HepG2 (cell line): Measurements from ENCODE around the gene HPGD. TPM values are rescaled to one million over a fixed set of nuclear protein-coding genes. Genes with fewer than 3 reads are reported as not detected.

Experiments
- ATAC-seq: fragments of 200-7000 bp; cut with Tn5 transposase; 3 replicates; pipeline ENCODE4 v1.9.1; 2020; ENCODE audit warnings: mild to moderate bottlenecking, moderate library complexity
- Bru-seq: library from RNA; stranded (reverse); fragments of 400-500 nt; gene quantifications from one replicate; lab custom pipeline; 2021; lab: Mats Ljungman, UMichigan
- BruChase-seq, 2 experiments: library from RNA; stranded (reverse); fragments of 400-500 nt; gene quantifications; one replicate each; lab custom pipeline; 2021; lab: Mats Ljungman, UMichigan
- BruUV-seq: library from RNA; stranded (reverse); fragments of 400-500 nt; replicated peaks from 2 replicates; lab custom pipeline; 2021; lab: Mats Ljungman, UMichigan
- CTCF ChIA-PET: fragments of 300-600 bp; formaldehyde crosslinking; extraction: SDS; loops from one replicate; lab custom pipeline; 2021; ENCODE audit warnings: low total read pairs, inconsistent platforms, low intra/inter-chr PET ratio; lab: Yijun Ruan, JAX
- POLR2A ChIA-PET: fragments of 350-600 bp; sonication (Branson Sonifier 250); formaldehyde crosslinking; loops from one replicate; lab custom pipeline; 2020; ENCODE audit warnings: antibody characterized with exemption, inconsistent platforms; lab: Yijun Ruan, JAX
- DNase-seq: peaks from one replicate; pipeline ENCODE4 v3.0.0-alpha.2; 2015; ENCODE audit warnings: low spot score
- FAIRE-seq: peaks from 3 replicates; lab custom pipeline; 2011; peaks lifted over from hg19 to GRCh38; lab: Jason Lieb, UNC
- H2AFZ ChIP-seq: one replicate; pipeline ENCODE4 v1.6.1; 2011; ENCODE audit warnings: low read length, inconsistent platforms
- H3K27ac ChIP-seq: fragments of 300-600 bp; 3 replicates; pipeline ENCODE4 v1.8.0; 2011; ENCODE audit warnings: mixed run types, mild to moderate bottlenecking, mixed read lengths, low read length, inconsistent platforms; ENCODE audit not compliant: insufficient read depth; ENCODE audit errors: extremely low read length
- H3K27me3 ChIP-seq, 2 experiments: fragments of 200-600 bp in 1 of 2; 2 replicates in 1 of 2; 3 replicates in 1 of 2; pipeline versions ENCODE4 v1.6.0 to v1.8.0; 2011; ENCODE audit warnings: low read length in 2 of 2, mild to moderate bottlenecking in 2 of 2, moderate library complexity in 2 of 2, inconsistent platforms in 1 of 2; ENCODE audit not compliant: insufficient read depth in 2 of 2, control insufficient read depth in 1 of 2
- H3K36me3 ChIP-seq, 2 experiments: fragments of 200-600 bp in 1 of 2; replicated peaks in 1 of 2; 2 replicates in 1 of 2; 3 replicates in 1 of 2; pipeline versions ENCODE4 v1.5.1 to v1.8.0; 2011; ENCODE audit warnings: low read length in 2 of 2, inconsistent platforms in 1 of 2; ENCODE audit not compliant: insufficient read depth in 2 of 2, control insufficient read depth in 1 of 2
- H3K4me1 ChIP-seq: 2 replicates; pipeline ENCODE4 v1.5.1; 2012; ENCODE audit warnings: low read length, inconsistent platforms; ENCODE audit not compliant: insufficient read depth
- H3K4me2 ChIP-seq: 2 replicates; pipeline ENCODE4 v1.6.0; 2011; ENCODE audit warnings: low read depth, low read length, inconsistent platforms
- H3K4me3 ChIP-seq, 3 experiments: fragments of 200-600 bp in 1 of 3; sonication (generic), shearing (Covaris generic) in 1 of 3; replicated peaks in 1 of 3; 2 replicates each; pipeline ENCODE4 v1.5.1; 2011 to 2016; ENCODE audit warnings: low read length in 3 of 3, inconsistent platforms in 2 of 3, low read depth in 2 of 3, mild to moderate bottlenecking in 2 of 3, control low read depth in 1 of 3, mixed read lengths in 1 of 3; ENCODE audit not compliant: insufficient read depth in 1 of 3
- H3K79me2 ChIP-seq: one replicate; pipeline ENCODE4 v1.6.1; 2011; ENCODE audit warnings: low read length, inconsistent platforms; ENCODE audit not compliant: insufficient read depth
- H3K9ac ChIP-seq: 2 replicates; pipeline ENCODE4 v1.6.0; 2011; ENCODE audit warnings: mild to moderate bottlenecking, low read depth, low read length, inconsistent platforms; ENCODE audit not compliant: insufficient read depth
- H3K9me3 ChIP-seq: 2 replicates; pipeline ENCODE4 v1.5.1; 2012; ENCODE audit warnings: mild to moderate bottlenecking, low read length
- H4K20me1 ChIP-seq: 2 replicates; pipeline ENCODE4 v1.6.0; 2011; ENCODE audit warnings: inconsistent platforms, mild to moderate bottlenecking, low read length, moderate library complexity; ENCODE audit not compliant: insufficient read depth
- BHLHE40 ChIP-seq: IDR thresholded peaks from 2 replicates; pipeline ENCODE4 v1.6.1; 2011; ENCODE audit warnings: low read length, improper control_type of control experiment
- KLF12 ChIP-seq: sonication (generic); formaldehyde crosslinking; IDR thresholded peaks from 2 replicates; pipeline ENCODE4 v1.4.0; 2020; ENCODE audit warnings: missing genetic modification reagents, borderline replicate concordance
- RFX5 ChIP-seq: IDR thresholded peaks from 2 replicates; pipeline ENCODE4 v1.6.1; 2011; ENCODE audit warnings: low read depth, low read length, improper control_type of control experiment
- SOX5 ChIP-seq: IDR thresholded peaks from 2 replicates; pipeline ENCODE4 v1.6.1; 2016; ENCODE audit warnings: borderline replicate concordance
- ZMYM4 ChIP-seq: sonication (generic); formaldehyde crosslinking; IDR thresholded peaks from 2 replicates; pipeline ENCODE4 v1.8.1; 2023; ENCODE audit warnings: mild to moderate bottlenecking, missing genetic modification reagents
- ZNF292 ChIP-seq: sonication (generic); formaldehyde crosslinking; IDR thresholded peaks from 2 replicates; pipeline ENCODE4 v1.8.1; 2022; ENCODE audit warnings: mild to moderate bottlenecking, low read depth, missing genetic modification reagents, borderline replicate concordance
- ZNF672 ChIP-seq: sonication (generic); formaldehyde crosslinking; IDR thresholded peaks from 2 replicates; pipeline ENCODE4 v1.8.1; 2022; ENCODE audit warnings: missing genetic modification reagents
- WGBS: methylation state at CpG from one replicate; pipeline ENCODE4 v1.1.6; 2017; ENCODE audit warnings: low lambda C conversion rate; 5-methylcytosine and 5-hydroxymethylcytosine counted together
- in situ Hi-C: cut with HindIII; loops from 2 replicates; pipeline ENCODE4 v1.10.0; 2017; ENCODE audit warnings: low pct_unique_long_range_greater_than_20kb; ENCODE audit not compliant: extremely low pct_ligation_motif_present
- intact Hi-C: fragments of 100-400 bp; cut with micrococcal nuclease; formaldehyde crosslinking; loops from one replicate; pipeline ENCODE4 v1.10.0; 2022; ENCODE audit not compliant: unreplicated experiment
- long read RNA-seq, 2 experiments: library from RNA in 1 of 2; library from polyadenylated mRNA in 1 of 2; stranded (forward) in 1 of 2; unstranded in 1 of 2; transcript quantifications; one replicate each; pipeline ENCODE4 v2.0.0, GENCODE V29; 2019 to 2022
- polyA minus RNA-seq, 3 experiments: library from RNA; depleted of rRNA, polyadenylated mRNA; stranded (reverse); fragments of >200 nt; gene quantifications; 2 replicates each; pipeline ENCODE4 v1.2.3, GENCODE V29; 2011; ENCODE audit warnings: low replicate concordance in 1 of 3
- polyA plus RNA-seq, 8 experiments: library from polyadenylated mRNA; depleted of rRNA in 3 of 8; stranded (reverse) in 7 of 8; unstranded in 1 of 8; fragments of >200 nt; fragmentation: Illumina TruSeq in 4 of 8; extraction: Trizol in 4 of 8; gene quantifications; 2 replicates each; pipeline versions ENCODE4 v1.2.1 to v1.2.3, GENCODE V29; 2011 to 2016; ENCODE audit warnings: low read depth in 4 of 8, missing spikeins in 1 of 8, mixed read lengths in 1 of 8; ENCODE audit not compliant: insufficient read depth in 1 of 8
- total RNA-seq, 5 experiments: library from RNA; depleted of rRNA; stranded (reverse); fragments of >200 nt; fragmentation: Illumina TruSeq; extraction: Trizol; gene quantifications; 2 replicates each; pipeline ENCODE4 v1.2.3, GENCODE V29; 2016; ENCODE audit warnings: low read depth in 1 of 5
- TF ChIP-seq, protein P1 (sequence below): sonication (generic); formaldehyde crosslinking; IDR thresholded peaks from 2 replicates; pipeline ENCODE4 v1.4.0; 2020; ENCODE audit warnings: mild to moderate bottlenecking, missing genetic modification reagents
- TF ChIP-seq, protein P2 (sequence below): sonication (generic); formaldehyde crosslinking; IDR thresholded peaks from 2 replicates; pipeline ENCODE4 v1.4.0; 2020; ENCODE audit warnings: missing genetic modification reagents, mild to moderate bottlenecking, borderline replicate concordance
- TF ChIP-seq, protein P3 (sequence below): sonication (generic); formaldehyde crosslinking; IDR thresholded peaks from 2 replicates; pipeline ENCODE4 v1.4.0; 2020; ENCODE audit warnings: missing genetic modification reagents

The HPGD gene
- total RNA-seq (2016; rRNA removed; fragmentation: Illumina TruSeq; extraction: Trizol): 0.13 and 0.36 TPM in 2 replicates
- total RNA-seq (2016; cell fraction: cytosol; rRNA removed; fragmentation: Illumina TruSeq; extraction: Trizol; ENCODE audit: low read depth): not detected in 2 replicates
- 0.22 and 0.25 TPM in 2 replicates for total RNA-seq (2016; cell fraction: insoluble cytoplasmic fraction; rRNA removed; fragmentation: Illumina TruSeq; extraction: Trizol)
- total RNA-seq (2016; cell fraction: membrane; rRNA removed; fragmentation: Illumina TruSeq; extraction: Trizol): not detected in 2 replicates
- not detected in 2 replicates for total RNA-seq (2016; cell fraction: nucleus; rRNA removed; fragmentation: Illumina TruSeq; extraction: Trizol)
- polyA plus RNA-seq (2011; rRNA removed): 0.24 and 0.38 TPM in 2 replicates
- polyA plus RNA-seq (2011; cell fraction: cytosol; rRNA removed): 0.06 and 0.12 TPM in 2 replicates
- 0.21 and 0.23 TPM in 2 replicates for polyA plus RNA-seq (2011; cell fraction: nucleus; rRNA removed)
- 0.36 and 0.55 TPM in 2 replicates for polyA plus RNA-seq (2012)
- 0.19 TPM in 1 of 2 replicates, not detected in the other for polyA plus RNA-seq (2016; cell fraction: cytosol; fragmentation: Illumina TruSeq; extraction: Trizol; ENCODE audit: low read depth)
- 0.24 and 0.35 TPM in 2 replicates for polyA plus RNA-seq (2016; cell fraction: insoluble cytoplasmic fraction; fragmentation: Illumina TruSeq; extraction: Trizol; ENCODE audit: low read depth)
- polyA plus RNA-seq (2016; cell fraction: membrane; fragmentation: Illumina TruSeq; extraction: Trizol; ENCODE audit: low read depth): 0.15 TPM in 1 of 2 replicates, not detected in the other
- polyA plus RNA-seq (2016; cell fraction: nucleus; fragmentation: Illumina TruSeq; extraction: Trizol; ENCODE audit: insufficient read depth, low read depth): not detected in 2 replicates
- 0.32 and 0.77 TPM in 2 replicates for polyA minus RNA-seq (2011; rRNA and poly(A)+ RNA removed; ENCODE audit: low replicate concordance)
- not detected in 2 replicates for polyA minus RNA-seq (2011; cell fraction: cytosol; rRNA and poly(A)+ RNA removed)
- 0.75 TPM in 1 of 2 replicates, not detected in the other for polyA minus RNA-seq (2011; cell fraction: nucleus; rRNA and poly(A)+ RNA removed)
- Bru-seq, nascent RNA: percentile 10 among the genes with signal in this experiment
- BruChase-seq, experiment 1, labeled RNA remaining after a 6-hour chase: percentile 11 among the genes with signal in this experiment
- not detected for BruChase-seq, experiment 2, labeled RNA remaining after a 2-hour chase
- long read RNA-seq, experiment 1, partial matches to known transcripts: 0 of 1 reads
- long read RNA-seq, experiment 1, other reads (novel, unspliced or antisense): 1 of 1 reads
- long read RNA-seq, experiment 2: 0 reads

DNA sequence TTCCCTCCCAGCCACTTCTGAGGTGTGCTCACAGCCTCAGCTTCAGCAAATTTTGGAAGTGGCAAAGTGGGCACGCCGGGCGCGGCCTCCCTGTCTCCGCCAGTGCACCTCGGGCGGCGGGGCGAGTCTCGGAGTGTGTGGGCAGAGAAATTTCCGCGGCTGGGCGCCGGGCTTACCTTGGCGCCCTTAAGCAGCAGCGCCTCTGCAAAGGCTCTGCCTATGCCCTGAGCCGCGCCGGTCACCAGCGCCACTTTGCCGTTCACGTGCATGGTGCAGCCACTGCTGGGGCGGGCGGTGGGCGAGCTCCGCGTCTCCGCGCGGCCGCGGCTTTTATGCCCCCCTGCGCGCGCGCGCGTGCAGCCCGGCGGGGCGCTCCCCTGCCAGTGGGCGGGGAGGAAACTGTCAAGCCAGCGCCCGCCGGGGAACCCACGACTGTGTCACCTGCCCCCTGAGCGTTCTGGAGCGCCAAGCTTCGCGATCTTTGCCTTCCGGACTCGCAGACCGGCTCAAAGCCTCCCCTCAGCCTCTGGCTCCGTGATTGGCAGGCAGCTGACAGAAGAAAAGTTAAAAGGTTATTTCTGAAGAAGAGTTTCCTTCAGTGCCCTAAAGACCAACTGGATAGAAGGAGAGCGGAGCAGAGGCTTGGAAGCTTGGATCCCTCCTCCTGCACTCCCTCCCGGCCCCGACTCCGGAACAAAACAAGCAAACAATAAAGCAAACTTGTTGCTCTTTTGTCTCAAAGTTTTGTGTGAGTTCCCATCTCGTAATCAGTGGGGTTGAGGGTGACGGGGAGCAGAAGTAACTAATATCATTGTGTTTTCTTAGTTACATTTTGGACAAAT is at the start of gene HPGD:
Gene HPGD, minus strand, starts transcription at position 306 of the 842 bp plus-strand sequence. Its CDS starts 37 bp downstream, at position 269.
- no peak within 1 kb of the TSS for H2AFZ ChIP-seq
- TF ChIP-seq RFX5 (no peak), BHLHE40 (peak; percentile 14; the same call in 1 of the 2 replicates), KLF12 (CRISPR knock-in tag) (no peak), ZNF672 (CRISPR knock-in tag) (no peak), SOX5 (CRISPR knock-in tag) (no peak), ZNF292 (CRISPR knock-in tag) (no peak), ZMYM4 (CRISPR knock-in tag) (0 out of 2 replicates have a peak, but pooled peaks have one; percentile 41)
- TF ChIP-seq, protein P1, sequence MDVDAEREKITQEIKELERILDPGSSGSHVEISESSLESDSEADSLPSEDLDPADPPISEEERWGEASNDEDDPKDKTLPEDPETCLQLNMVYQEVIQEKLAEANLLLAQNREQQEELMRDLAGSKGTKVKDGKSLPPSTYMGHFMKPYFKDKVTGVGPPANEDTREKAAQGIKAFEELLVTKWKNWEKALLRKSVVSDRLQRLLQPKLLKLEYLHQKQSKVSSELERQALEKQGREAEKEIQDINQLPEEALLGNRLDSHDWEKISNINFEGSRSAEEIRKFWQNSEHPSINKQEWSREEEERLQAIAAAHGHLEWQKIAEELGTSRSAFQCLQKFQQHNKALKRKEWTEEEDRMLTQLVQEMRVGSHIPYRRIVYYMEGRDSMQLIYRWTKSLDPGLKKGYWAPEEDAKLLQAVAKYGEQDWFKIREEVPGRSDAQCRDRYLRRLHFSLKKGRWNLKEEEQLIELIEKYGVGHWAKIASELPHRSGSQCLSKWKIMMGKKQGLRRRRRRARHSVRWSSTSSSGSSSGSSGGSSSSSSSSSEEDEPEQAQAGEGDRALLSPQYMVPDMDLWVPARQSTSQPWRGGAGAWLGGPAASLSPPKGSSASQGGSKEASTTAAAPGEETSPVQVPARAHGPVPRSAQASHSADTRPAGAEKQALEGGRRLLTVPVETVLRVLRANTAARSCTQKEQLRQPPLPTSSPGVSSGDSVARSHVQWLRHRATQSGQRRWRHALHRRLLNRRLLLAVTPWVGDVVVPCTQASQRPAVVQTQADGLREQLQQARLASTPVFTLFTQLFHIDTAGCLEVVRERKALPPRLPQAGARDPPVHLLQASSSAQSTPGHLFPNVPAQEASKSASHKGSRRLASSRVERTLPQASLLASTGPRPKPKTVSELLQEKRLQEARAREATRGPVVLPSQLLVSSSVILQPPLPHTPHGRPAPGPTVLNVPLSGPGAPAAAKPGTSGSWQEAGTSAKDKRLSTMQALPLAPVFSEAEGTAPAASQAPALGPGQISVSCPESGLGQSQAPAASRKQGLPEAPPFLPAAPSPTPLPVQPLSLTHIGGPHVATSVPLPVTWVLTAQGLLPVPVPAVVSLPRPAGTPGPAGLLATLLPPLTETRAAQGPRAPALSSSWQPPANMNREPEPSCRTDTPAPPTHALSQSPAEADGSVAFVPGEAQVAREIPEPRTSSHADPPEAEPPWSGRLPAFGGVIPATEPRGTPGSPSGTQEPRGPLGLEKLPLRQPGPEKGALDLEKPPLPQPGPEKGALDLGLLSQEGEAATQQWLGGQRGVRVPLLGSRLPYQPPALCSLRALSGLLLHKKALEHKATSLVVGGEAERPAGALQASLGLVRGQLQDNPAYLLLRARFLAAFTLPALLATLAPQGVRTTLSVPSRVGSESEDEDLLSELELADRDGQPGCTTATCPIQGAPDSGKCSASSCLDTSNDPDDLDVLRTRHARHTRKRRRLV (CRISPR knock-in tag): no peak
- TF ChIP-seq, protein P2, sequence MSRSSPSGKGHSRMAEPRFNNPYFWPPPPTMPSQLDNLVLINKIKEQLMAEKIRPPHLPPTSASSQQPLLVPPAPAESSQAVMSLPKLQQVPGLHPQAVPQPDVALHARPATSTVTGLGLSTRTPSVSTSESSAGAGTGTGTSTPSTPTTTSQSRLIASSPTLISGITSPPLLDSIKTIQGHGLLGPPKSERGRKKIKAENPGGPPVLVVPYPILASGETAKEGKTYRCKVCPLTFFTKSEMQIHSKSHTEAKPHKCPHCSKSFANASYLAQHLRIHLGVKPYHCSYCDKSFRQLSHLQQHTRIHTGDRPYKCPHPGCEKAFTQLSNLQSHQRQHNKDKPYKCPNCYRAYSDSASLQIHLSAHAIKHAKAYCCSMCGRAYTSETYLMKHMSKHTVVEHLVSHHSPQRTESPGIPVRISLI (CRISPR knock-in tag): no peak
- TF ChIP-seq, protein P3, sequence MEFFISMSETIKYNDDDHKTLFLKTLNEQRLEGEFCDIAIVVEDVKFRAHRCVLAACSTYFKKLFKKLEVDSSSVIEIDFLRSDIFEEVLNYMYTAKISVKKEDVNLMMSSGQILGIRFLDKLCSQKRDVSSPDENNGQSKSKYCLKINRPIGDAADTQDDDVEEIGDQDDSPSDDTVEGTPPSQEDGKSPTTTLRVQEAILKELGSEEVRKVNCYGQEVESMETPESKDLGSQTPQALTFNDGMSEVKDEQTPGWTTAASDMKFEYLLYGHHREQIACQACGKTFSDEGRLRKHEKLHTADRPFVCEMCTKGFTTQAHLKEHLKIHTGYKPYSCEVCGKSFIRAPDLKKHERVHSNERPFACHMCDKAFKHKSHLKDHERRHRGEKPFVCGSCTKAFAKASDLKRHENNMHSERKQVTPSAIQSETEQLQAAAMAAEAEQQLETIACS (CRISPR knock-in tag): peak; percentile 76

More for the DNA sequence above, at the start of gene HPGD:
- no TSS peak for BruUV-seq
- peaks cover 0 to 27% of the 10 kb centered on the region in 2 experiments; a peak in 3 of 5 replicates for H3K27me3 ChIP-seq
- peak within 1 kb of the TSS; percentile 75 for H3K4me2 ChIP-seq
- peak; percentile 94 for ATAC-seq
- FAIRE-seq: no peak
- H3K27ac ChIP-seq: no peak within 1 kb of the TSS
- H3K9me3 ChIP-seq: no peaks in the 10 kb centered on the region
- no peak within 1 kb of the TSS for H3K9ac ChIP-seq
- POLR2A ChIA-PET: no interaction called here
- WGBS: 7% methylated on average over 14 of the region's 60 CpGs
- no peaks in the 10 kb centered on the region for H3K79me2 ChIP-seq
- peaks cover 24% of the 10 kb centered on the region for H3K4me1 ChIP-seq
- H3K36me3 ChIP-seq: no peaks in the 10 kb centered on the region
- H3K4me3 ChIP-seq: peak within 1 kb of the TSS; percentile 36 to 52 (median 45); a peak in 5 of 6 replicates
- in situ Hi-C loops (no loop called here), intact Hi-C loops (no loop called here)
- DNase-seq: no peak
- CTCF ChIA-PET: no interaction called here
- no peaks in the 10 kb centered on the region for H4K20me1 ChIP-seq
